MG63 (cell line): ENCODE data around the gene NT5DC4. TPM values are rescaled to one million over a fixed set of nuclear protein-coding genes. Genes with fewer than 3 reads are reported as not detected.
A peak's percentile ranks its signal among the peaks of the same experiment; 100 is the strongest.
"Not testable (repeated sequence)": the region's sequence is repeated elsewhere in the genome, so short reads cannot be mapped to it uniquely, and the experiment has no call there.

Source experiments
- DNase-seq: peaks from one replicate; pipeline ENCODE4 v3.0.0-alpha.2; 2020
- H3K27me3 ChIP-seq: fragments of 250-450 bp; sonication (Bioruptor Pico); 2 replicates; pipeline ENCODE4 v1.5.1; 2020; ENCODE audit warnings: mild to moderate bottlenecking, moderate library complexity
- H3K36me3 ChIP-seq: fragments of 250-450 bp; sonication (Bioruptor Pico); 2 replicates; pipeline ENCODE4 v1.5.1; 2020; ENCODE audit warnings: mild to moderate bottlenecking, moderate library complexity
- H3K4me3 ChIP-seq: fragments of 250-450 bp; sonication (Bioruptor Pico); 2 replicates; pipeline ENCODE4 v1.5.1; 2020; ENCODE audit warnings: mild to moderate bottlenecking, moderate library complexity
- H3K9me3 ChIP-seq: fragments of 250-450 bp; sonication (Bioruptor Pico); 2 replicates; pipeline ENCODE4 v1.5.1; 2020; ENCODE audit warnings: mild to moderate bottlenecking, moderate library complexity
- total RNA-seq: library from RNA; depleted of rRNA; stranded (reverse); fragments of >200 nt; shearing (Covaris generic); gene quantifications from 2 replicates; pipeline ENCODE4 v1.2.3, GENCODE V29; 2014; ENCODE audit warnings: low replicate concordance

NT5DC4 gene
- total RNA-seq, 1 experiment from 2014 or later: not detected

DNA sequence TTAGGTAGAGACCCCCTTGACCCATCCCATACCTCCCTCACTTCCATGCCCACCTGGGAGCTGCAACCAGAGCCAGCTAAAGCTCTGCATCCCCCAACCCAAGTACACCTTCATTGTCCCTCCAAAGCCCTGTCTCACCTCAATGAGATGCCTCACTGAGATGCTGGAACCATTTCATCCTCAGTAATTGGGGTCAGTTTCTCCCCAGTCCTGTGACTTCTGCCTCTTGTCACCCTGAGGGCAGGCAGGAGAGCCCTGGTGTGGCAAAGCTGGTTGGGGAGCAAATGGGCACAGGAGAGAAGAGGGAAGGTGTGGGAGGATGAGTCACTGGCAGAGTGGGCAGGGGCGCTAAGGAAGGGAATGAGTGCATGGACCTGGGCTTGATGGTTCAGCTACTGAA is 27.9 kb upstream of the NT5DC4 start:
- Histone ChIP-seq H3K9me3 (no peaks in the 10 kb centered on the region), H3K4me3 (no peak overlapping the region), H3K27me3 (no peaks in the 10 kb centered on the region), H3K36me3 (no peaks in the 10 kb centered on the region)
- DNase-seq: peak; percentile 58

DNA sequence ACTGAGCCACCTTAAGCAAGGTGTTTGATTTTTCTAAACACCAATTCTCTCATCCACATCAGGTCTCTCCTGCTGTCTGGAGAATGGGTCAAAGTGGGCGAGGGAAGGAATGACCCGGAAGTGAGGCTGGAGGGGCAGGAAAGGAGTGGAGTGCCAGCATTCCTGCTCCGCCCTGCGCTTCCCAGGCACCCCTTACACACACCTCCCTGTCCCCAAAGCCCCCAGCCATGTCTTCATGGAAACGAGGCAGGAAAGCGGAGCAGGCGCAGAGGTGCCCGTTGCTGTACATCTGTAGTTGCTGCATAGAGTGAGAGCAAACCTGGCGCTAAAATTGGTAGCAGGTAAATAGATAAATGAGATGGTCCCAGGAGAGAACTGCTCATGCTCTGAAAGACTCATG is 27.2 kb upstream of the NT5DC4 start:
- Histone ChIP-seq H3K9me3 (no peaks in the 10 kb centered on the region), H3K27me3 (no peaks in the 10 kb centered on the region), H3K4me3 (no peak overlapping the region), H3K36me3 (no peaks in the 10 kb centered on the region)
- DNase-seq: no peak

GRCh38 chr2:112694182-112694581 is 26.6 kb upstream of the NT5DC4 start:
- Histone ChIP-seq H3K36me3 (no peaks in the 10 kb centered on the region), H3K9me3 (no peaks in the 10 kb centered on the region), H3K27me3 (no peaks in the 10 kb centered on the region), H3K4me3 (no peak overlapping the region)
- no peak for DNase-seq

DNA sequence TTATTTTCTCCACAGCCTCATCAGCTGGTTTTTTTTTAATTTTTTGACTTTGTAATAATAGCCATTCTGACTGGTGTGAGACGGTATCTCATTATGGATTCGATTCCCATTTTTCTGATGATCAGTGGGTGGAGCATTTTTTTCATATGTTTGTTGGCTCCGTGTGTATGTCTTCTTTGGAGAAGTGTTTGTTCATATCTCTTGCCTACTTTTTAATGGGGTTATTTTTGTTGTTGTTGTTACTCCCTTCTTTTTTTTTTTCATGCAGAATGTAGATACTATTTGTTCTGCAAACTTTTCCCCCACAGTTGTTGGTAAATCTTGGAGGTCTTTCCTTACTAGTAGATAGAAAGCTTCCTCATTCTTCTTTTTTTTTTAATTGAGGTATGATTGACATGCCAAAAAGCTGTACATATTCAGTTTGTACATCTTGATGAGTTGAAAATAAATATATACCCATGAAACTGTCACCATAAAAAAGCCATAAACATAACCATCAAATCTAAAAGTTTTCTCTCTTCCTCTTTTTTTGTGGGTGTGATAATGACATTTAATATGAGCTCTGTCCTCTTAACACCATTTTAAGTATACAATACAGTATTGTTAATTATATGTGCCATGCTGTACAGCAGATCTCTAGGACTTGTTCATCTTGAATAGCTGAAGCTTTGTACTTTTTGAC is 21.8 kb upstream of the NT5DC4 start:
- Histone ChIP-seq H3K4me3 (no peak overlapping the region), H3K36me3 (no peaks in the 10 kb centered on the region), H3K9me3 (no peaks in the 10 kb centered on the region), H3K27me3 (no peaks in the 10 kb centered on the region)
- no peak for DNase-seq

DNA sequence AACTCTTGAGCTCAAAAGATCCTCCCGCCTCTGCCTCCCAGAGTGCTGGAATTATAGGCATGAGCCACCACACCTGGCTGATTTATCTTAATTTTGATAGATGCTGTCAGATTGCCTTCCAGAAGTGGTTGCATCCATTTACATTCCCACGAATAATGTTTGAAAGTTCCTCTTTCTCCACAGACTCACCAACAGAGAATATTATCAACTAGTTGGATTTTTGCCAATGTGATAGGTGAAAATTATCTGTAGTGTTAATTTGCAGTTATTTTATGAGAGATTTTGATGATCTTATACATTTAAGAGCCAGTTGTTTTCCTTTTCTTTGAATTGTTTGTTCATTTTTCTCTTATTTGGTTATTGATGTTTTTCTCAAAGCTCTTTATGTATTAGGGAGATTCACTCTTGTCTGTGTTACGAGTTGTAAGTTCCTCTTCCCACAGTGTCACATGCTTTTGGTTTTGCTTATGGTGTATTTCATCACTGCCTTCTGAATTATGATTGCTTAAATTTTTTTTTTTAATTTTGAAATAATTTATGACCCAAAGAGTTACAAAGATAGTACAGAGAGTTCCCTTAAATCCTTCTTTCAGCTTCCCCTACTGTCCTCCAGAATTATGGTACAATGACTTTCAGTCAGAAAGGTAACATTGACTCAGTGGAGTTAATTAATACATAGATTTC is 20.7 kb upstream of the NT5DC4 start:
- DNase-seq: no peak
- Histone ChIP-seq H3K27me3 (no peaks in the 10 kb centered on the region), H3K36me3 (no peaks in the 10 kb centered on the region), H3K4me3 (no peak overlapping the region), H3K9me3 (no peaks in the 10 kb centered on the region)

DNA sequence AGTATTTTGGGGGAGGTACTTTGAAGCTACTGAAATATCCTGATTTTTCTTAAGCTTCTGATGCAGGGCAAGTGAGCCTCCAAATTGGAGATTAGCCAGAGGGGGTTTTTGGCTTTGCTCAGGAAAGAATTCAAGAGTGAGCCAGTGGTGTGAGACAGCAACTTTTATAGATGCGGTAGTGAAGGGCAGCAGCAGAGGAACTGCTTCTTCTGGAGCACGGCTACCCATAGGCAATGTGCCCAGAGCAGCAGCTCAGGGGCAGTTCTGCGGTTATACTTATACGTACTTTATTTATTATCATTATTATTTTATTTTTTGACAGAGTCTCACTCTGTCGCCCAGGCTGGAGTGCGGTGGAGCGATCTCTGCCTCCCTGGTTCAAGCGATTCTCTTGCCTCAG is 19.8 kb upstream of the NT5DC4 start:
- Histone ChIP-seq H3K36me3 (no peaks in the 10 kb centered on the region), H3K9me3 (no peaks in the 10 kb centered on the region), H3K27me3 (no peaks in the 10 kb centered on the region), H3K4me3 (no peak overlapping the region)
- peak; percentile 77 for DNase-seq

DNA sequence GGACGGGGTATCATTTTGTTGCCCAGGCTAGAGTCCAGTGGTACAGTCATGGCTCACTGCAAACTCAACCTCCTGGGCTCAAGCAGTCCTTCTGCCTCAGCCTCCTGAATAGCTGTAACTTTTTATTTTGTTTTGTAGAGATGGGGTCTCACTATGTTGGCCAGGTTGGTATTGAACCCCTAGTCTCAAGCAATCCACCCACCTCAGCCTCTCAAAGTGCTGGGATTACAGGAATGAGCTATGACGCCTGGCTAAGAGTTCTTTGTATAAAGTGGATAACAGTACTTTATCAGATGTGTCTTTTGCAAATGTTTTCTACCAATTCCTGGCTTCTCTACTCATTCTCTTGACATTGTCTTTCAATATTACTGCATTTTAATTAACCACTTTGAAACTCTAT is 17.1 kb upstream of the NT5DC4 start:
- Histone ChIP-seq H3K36me3 (no peaks in the 10 kb centered on the region), H3K9me3 (no peaks in the 10 kb centered on the region), H3K27me3 (no peaks in the 10 kb centered on the region), H3K4me3 (no peak overlapping the region)
- no peak for DNase-seq

DNA sequence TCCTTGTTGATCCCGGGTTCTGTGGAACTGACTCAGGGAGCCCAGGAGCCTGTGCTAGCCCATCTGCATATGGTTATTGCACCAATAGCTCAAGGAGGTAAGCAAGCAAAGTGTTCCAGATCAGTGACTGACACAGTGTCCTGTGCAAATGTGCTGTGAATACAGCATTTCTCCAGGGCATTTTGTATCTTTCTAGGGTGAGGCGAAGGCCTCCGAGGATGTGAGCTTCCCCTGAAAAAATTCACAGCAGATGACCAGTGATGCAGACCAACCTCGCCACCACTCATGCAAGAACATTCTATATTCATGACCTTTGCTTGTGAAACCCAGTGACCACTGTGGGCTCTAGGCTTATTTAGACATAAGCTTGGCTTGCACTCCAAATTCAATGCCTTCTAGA is 15.2 kb upstream of the NT5DC4 start:
- H3K4me3 ChIP-seq: no peak overlapping the region
- no peak for DNase-seq

DNA sequence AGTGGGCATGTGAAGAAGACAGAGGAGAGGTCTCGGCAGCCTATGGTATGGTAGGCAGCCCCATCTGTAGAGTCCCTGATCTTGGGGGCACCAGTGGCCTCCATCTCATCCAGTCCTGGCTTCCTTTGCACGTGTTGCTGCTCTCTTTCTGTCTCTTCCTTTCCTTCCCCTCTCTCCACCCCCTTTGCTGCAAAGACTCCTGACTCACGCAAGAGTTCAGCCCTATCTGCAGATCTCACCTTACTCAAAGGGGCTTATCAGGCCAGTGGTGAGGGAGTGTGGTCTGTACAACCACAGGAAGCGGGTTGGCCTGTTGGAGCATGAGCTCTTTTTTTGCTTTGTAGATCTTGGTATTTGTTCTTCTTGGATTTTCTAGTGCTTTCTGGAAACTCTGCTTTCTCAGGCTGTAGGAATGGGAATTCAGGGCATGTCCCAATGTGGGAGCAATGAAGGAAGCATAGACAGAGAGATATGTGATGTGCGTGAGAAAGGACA is 14.6 kb upstream of the NT5DC4 start:
- no peaks in the 10 kb centered on the region for H3K27me3 ChIP-seq
- H3K9me3 ChIP-seq: no peaks in the 10 kb centered on the region
- H3K4me3 ChIP-seq: no peak overlapping the region
- H3K36me3 ChIP-seq: no peaks in the 10 kb centered on the region
- DNase-seq: no peak

More for the DNA sequence above, 15.2 kb upstream of the NT5DC4 start:
- H3K9me3 ChIP-seq: no peaks in the 10 kb centered on the region
- no peaks in the 10 kb centered on the region for H3K36me3 ChIP-seq
- no peaks in the 10 kb centered on the region for H3K27me3 ChIP-seq

- H3K27me3 ChIP-seq, H3K9me3 ChIP-seq, DNase-seq, H3K4me3 ChIP-seq, H3K36me3 ChIP-seq: not testable (repeated sequence)
These were observed 13.9 kb upstream of the NT5DC4 start for GRCh38 chr2:112706947-112707346.

DNA sequence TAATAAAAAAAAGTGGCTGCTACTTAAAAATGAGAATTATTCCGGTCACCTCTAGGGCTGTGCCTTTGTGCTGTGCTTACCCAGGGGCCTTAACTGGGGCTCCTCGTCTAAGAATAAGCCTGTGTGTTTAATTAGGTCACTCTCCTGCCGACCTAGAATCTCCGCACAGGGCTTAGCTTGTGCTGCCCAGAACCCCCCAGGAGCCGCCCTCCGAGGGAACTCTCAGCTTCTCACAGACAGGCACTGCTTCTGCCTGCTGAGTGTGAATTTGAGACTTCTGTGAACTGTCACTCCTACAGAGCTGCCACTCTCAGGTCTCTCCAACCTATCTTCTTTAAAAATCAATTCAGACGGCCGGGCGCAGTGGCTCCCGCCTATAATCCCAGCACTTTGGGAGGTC is 11.9 kb upstream of the NT5DC4 start:
- Histone ChIP-seq H3K27me3 (no peaks in the 10 kb centered on the region), H3K36me3 (no peaks in the 10 kb centered on the region), H3K4me3 (no peak overlapping the region), H3K9me3 (no peaks in the 10 kb centered on the region)
- DNase-seq: no peak

GRCh38 chr2:112709703-112710102 is 11.1 kb upstream of the NT5DC4 start:
- H3K27me3 ChIP-seq: no peaks in the 10 kb centered on the region
- no peaks in the 10 kb centered on the region for H3K9me3 ChIP-seq
- DNase-seq: no peak
- no peaks in the 10 kb centered on the region for H3K36me3 ChIP-seq
- H3K4me3 ChIP-seq: no peak overlapping the region

- H3K27me3 ChIP-seq: no peaks in the 10 kb centered on the region
- H3K36me3 ChIP-seq: no peaks in the 10 kb centered on the region
- H3K4me3 ChIP-seq: no peak overlapping the region
- H3K9me3 ChIP-seq: no peaks in the 10 kb centered on the region
- DNase-seq: no peak
These were observed 9.7 kb upstream of the NT5DC4 start for GRCh38 chr2:112710956-112711750.

GRCh38 chr2:112712465-112712864 is 8.4 kb upstream of the NT5DC4 start:
- no peak for DNase-seq
- H3K27me3 ChIP-seq: no peaks in the 10 kb centered on the region
- H3K9me3 ChIP-seq: no peaks in the 10 kb centered on the region
- no peak overlapping the region for H3K4me3 ChIP-seq
- H3K36me3 ChIP-seq: no peaks in the 10 kb centered on the region

DNA sequence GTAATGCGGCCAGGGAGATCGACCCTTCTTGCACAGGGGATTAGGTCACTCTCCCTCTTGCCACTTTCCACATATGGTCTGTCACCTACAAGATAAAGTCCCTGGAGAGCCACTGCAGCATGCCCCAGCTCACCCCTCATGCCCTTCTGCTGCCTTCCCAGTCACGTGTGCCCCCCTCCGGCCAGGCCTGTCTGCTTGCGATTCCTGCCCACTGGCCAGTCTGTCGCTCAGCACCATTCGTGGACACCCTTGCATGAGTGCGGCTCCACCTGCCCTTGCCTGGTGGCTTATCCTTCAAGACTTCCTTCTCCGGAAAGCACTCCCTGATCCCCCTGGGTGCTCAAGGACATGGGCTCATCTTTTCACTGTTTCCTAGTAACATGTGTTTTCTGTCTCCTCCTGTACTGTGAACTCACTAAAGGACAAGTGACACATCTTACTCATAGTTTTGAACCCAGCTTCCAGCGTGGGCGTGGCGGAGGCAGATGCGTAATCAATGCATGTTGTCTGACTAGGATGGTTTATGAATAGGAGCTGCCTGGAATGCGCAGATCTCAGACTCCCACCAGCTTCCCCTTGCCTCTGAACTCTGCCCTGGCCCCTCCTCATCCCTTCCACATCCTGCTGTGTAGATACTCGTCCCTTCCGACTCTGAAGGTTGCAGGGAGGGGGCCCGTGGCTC is 7.8 kb upstream of the NT5DC4 start:
- DNase-seq: no peak
- H3K4me3 ChIP-seq: no peak overlapping the region
- no peaks in the 10 kb centered on the region for H3K27me3 ChIP-seq
- H3K9me3 ChIP-seq: no peaks in the 10 kb centered on the region
- no peaks in the 10 kb centered on the region for H3K36me3 ChIP-seq

DNA sequence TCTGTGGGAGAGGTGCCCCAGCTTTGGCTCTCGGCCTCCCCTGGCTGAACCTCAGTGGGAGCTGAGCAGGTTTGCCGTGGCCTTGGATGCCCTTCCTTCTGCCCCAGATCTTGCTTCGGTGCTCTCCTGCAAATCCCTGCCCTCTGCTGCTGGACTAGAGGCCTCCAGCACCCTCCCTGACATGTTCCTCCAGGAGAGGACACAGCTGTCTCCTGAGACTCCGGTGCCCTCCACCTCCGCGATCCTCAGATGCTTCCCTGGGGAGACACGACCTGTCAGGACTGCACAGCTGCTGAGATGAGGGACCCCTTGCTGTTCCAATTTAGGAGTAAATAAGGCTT is 7.3 kb upstream of the NT5DC4 start:
- H3K4me3 ChIP-seq: no peak overlapping the region
- no peaks in the 10 kb centered on the region for H3K9me3 ChIP-seq
- DNase-seq: no peak
- no peaks in the 10 kb centered on the region for H3K27me3 ChIP-seq
- no peaks in the 10 kb centered on the region for H3K36me3 ChIP-seq

DNA sequence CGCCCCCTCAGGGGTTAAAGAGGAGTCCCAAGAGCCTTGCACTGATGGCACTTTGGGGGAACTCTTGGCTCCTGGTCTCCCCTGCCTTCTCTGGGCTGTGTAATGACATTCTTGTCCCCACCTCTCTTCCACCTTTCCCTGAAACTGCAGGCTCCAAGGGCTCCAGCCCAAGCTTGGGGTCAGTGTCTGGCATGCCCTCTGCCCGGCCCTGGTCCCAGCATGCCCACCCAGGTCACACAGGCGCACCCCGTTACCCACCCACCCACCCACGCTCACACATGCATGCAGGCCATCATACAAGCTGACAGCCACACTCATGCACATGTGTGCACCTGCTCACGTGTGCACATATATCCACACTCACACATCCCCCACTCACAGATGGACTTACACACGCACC is 6.9 kb upstream of the NT5DC4 start:
- Histone ChIP-seq H3K9me3 (no peaks in the 10 kb centered on the region), H3K36me3 (no peaks in the 10 kb centered on the region), H3K27me3 (no peaks in the 10 kb centered on the region), H3K4me3 (no peak overlapping the region)
- DNase-seq: no peak
